Breast epithelium (tissue), 3 donors: ENCODE measurements around the gene WIPI1.

Source experiments
- POLR2A ChIP-seq: fragments of 450-650 bp; IDR thresholded peaks from one replicate; pipeline ENCODE4 v1.6.1; 2016; ENCODE audit warnings: antibody characterized with exemption, mild to moderate bottlenecking, moderate library complexity
- TF ChIP-seq, protein P1 (sequence below), 3 donors: fragments of 450-650 bp; IDR thresholded peaks; one replicate each; pipeline ENCODE4 v1.5.1; 2016 to 2017; ENCODE audit warnings: antibody characterized with exemption in 3 of 3, mild to moderate bottlenecking in 3 of 3, moderate library complexity in 3 of 3

DNA sequence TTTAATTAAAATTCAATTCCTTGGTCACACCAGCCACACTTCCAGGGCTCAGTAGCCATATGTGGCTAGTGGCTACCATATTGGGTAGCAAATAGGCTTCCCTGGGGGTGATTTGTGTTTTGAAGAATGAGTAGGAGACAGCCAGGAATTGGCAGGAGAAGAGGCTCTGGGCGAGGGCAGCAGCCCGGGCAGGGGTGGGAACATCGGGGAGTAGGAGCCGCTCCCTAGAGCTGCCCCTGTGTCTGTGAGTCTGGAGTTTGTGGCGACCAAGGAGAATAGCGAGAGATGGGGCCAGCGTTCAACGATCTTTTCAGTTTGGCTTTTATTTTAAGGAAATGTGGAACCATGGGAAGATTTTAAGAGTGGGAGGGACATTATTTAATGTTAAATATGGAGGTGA is 81.7 kb downstream of the WIPI1 start:
- TF ChIP-seq, protein P1, sequence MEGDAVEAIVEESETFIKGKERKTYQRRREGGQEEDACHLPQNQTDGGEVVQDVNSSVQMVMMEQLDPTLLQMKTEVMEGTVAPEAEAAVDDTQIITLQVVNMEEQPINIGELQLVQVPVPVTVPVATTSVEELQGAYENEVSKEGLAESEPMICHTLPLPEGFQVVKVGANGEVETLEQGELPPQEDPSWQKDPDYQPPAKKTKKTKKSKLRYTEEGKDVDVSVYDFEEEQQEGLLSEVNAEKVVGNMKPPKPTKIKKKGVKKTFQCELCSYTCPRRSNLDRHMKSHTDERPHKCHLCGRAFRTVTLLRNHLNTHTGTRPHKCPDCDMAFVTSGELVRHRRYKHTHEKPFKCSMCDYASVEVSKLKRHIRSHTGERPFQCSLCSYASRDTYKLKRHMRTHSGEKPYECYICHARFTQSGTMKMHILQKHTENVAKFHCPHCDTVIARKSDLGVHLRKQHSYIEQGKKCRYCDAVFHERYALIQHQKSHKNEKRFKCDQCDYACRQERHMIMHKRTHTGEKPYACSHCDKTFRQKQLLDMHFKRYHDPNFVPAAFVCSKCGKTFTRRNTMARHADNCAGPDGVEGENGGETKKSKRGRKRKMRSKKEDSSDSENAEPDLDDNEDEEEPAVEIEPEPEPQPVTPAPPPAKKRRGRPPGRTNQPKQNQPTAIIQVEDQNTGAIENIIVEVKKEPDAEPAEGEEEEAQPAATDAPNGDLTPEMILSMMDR (IDR thresholded peaks at IDR 0.05): no peak
- no peak for TF ChIP-seq POLR2A
